Measurements from ENCODE around the gene CFL1.

DNA sequence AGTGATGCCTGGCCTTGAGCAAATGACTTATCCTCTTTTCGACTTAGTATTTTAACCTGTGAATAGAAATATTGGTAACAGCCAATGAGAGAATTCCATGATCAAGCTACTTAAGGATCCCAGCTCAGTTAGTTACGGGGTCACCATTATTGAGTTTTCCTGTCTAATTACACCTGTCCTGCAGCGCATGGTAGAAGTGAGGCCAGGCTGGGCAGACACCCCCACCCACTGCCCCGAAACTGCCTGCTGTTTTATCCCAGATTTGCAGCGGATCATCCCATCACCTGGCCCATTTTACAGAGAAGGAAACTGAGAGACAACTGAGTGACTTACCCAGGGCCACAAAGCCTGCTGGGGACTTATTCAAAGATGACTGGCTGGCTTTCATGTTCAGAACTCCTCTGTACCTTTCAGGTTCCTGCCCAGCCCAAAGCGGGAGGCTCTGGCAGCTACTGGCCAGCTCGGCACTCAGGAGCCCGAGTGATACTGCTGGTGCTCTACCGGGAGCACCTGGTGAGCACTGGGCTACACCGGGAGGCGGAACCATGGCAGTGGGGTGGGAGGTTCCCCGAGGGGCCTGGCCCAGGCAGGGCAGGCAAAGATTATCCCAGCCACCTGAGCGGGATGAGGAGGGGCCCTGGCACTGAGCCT lies 3.7 kb upstream of the CFL1 start:
- TF ChIP-seq POLR2A (IDR thresholded peaks at IDR 0.05), result no peak
- TF ChIP-seq, protein P1, sequence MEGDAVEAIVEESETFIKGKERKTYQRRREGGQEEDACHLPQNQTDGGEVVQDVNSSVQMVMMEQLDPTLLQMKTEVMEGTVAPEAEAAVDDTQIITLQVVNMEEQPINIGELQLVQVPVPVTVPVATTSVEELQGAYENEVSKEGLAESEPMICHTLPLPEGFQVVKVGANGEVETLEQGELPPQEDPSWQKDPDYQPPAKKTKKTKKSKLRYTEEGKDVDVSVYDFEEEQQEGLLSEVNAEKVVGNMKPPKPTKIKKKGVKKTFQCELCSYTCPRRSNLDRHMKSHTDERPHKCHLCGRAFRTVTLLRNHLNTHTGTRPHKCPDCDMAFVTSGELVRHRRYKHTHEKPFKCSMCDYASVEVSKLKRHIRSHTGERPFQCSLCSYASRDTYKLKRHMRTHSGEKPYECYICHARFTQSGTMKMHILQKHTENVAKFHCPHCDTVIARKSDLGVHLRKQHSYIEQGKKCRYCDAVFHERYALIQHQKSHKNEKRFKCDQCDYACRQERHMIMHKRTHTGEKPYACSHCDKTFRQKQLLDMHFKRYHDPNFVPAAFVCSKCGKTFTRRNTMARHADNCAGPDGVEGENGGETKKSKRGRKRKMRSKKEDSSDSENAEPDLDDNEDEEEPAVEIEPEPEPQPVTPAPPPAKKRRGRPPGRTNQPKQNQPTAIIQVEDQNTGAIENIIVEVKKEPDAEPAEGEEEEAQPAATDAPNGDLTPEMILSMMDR (IDR thresholded peaks at IDR 0.05), result no peak
- TF ChIP-seq POLR2AphosphoS5 (IDR thresholded peaks at IDR 0.05), result no peak

All from sigmoid colon (tissue), 4 donors.